Measurements from ENCODE around the gene ELP6. TPM values are rescaled to one million over a fixed set of nuclear protein-coding genes. Genes with fewer than 3 reads are reported as not detected.
A peak's percentile ranks its signal among the peaks of the same experiment; 100 is the strongest.

The ELP6 gene
- total and polyA plus RNA-seq, 2 experiments from 2014 or later: 34.4 to 37.3 TPM

DNA sequence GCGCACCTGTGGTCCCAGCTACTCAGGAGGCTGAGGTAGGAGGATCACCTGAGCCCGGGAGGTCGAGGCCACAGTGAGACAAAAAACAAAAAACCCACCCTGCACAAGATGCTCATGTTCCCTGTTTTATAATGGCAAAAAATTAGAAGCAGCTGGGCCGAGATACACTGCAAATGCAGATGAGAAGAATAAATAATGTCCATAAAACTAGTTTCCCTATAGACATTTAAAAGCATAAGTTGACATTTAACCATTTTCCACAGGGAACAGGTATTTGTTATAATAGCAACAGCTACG is 37.2 kb downstream of the ELP6 start:
- Histone ChIP-seq H2AFZ (peak overlapping the region; percentile 98), H3K9me2 (replicated peaks; ENCODE audit: insufficient read depth) (no peaks in the 10 kb centered on the region), H4K20me1 (ENCODE audit: insufficient read depth, poor library complexity, severe bottlenecking) (peaks cover 16% of the 10 kb centered on the region), H3K36me3 (replicated peaks; ENCODE audit: insufficient read depth, low read depth) (no peaks in the 10 kb centered on the region), H3K4me3 (peak overlapping the region; percentile 41), H3K27ac (peak overlapping the region; percentile 82), H3K9me3 (ENCODE audit: low read depth) (no peaks in the 10 kb centered on the region), H3K79me2 (peaks cover 46% of the 10 kb centered on the region), H3K4me2 (peak overlapping the region; percentile 94), H3K4me1 (ENCODE audit: insufficient read depth) (peaks cover 25% of the 10 kb centered on the region), H3K27me3 (no peaks in the 10 kb centered on the region)
- TF ChIP-seq, protein P1, sequence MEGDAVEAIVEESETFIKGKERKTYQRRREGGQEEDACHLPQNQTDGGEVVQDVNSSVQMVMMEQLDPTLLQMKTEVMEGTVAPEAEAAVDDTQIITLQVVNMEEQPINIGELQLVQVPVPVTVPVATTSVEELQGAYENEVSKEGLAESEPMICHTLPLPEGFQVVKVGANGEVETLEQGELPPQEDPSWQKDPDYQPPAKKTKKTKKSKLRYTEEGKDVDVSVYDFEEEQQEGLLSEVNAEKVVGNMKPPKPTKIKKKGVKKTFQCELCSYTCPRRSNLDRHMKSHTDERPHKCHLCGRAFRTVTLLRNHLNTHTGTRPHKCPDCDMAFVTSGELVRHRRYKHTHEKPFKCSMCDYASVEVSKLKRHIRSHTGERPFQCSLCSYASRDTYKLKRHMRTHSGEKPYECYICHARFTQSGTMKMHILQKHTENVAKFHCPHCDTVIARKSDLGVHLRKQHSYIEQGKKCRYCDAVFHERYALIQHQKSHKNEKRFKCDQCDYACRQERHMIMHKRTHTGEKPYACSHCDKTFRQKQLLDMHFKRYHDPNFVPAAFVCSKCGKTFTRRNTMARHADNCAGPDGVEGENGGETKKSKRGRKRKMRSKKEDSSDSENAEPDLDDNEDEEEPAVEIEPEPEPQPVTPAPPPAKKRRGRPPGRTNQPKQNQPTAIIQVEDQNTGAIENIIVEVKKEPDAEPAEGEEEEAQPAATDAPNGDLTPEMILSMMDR (IDR thresholded peaks at IDR 0.05; ENCODE audit: poor library complexity): no peak
- TF ChIP-seq EZH2 (IDR thresholded peaks at IDR 0.05; ENCODE audit: borderline replicate concordance) (no peak), EZH2phosphoT487 (IDR thresholded peaks at IDR 0.05; ENCODE audit: low read depth, severe bottlenecking, unreplicated experiment) (no peak)
- 84% methylated on average over 5 of the region's 5 CpGs for WGBS (ENCODE audit: low lambda C conversion rate, missing lambda C conversion rate)
- DNase-seq (ENCODE audit: low spot score): no peak

DNA sequence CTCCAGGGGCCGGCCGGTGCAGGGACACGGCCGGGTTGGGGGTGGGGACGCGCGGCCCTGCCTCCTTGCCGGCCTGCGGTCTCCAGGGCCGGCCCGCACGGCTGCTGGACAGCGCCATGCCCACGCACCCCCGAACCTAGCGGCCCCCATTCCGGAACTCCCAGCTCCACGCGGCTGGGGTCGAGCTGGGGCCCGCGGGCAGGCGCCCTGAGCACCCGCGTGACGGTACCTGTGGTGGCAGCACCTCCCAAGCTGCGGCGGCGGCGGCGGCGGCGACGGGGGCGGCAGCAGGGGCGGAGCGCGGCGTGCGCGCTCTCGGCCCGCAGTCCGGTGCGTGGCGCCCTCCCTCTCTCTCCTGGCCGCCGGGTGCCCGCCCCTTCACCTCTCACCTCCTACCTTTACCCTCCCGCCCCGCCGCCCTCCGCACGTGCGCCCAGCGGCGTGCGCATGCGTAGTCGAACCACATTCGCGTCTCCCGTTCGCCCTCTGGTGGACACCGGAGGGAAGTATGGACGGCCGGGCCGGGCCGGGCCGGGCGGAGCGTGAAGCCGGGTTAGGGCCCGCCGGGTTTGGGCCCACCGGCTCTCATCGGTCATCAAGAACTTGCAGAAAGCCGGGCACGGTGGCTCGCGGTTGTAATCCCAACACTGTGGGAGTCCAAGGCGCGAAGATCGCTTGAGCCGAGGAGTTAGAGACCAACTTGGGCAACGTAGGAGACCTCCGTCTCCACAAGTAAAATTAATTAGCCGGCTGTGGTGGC is 37.8 kb downstream of the ELP6 start, which contains the start of gene SCAP:
SCAP (minus strand) TSS at position 372 of the 760 bp plus-strand sequence. CDS start 32,948 bp downstream, outside the sequence.
- Histone ChIP-seq H2AFZ (peak within 1 kb of the TSS; percentile 98), H4K20me1 (ENCODE audit: insufficient read depth, poor library complexity, severe bottlenecking) (peaks cover 21% of the 10 kb centered on the region), H3K4me1 (ENCODE audit: insufficient read depth) (peaks cover 25% of the 10 kb centered on the region), H3K36me3 (replicated peaks; ENCODE audit: insufficient read depth, low read depth) (no peaks in the 10 kb centered on the region), H3K79me2 (peaks cover 51% of the 10 kb centered on the region), H3K27ac (peak within 1 kb of the TSS; percentile 91), H3K4me3 (peak within 1 kb of the TSS; percentile 99), H3K9me2 (replicated peaks; ENCODE audit: insufficient read depth) (no peaks in the 10 kb centered on the region), H3K27me3 (no peaks in the 10 kb centered on the region), H3K4me2 (peak within 1 kb of the TSS; percentile 94), H3K9me3 (ENCODE audit: low read depth) (no peaks in the 10 kb centered on the region)
- WGBS (ENCODE audit: low lambda C conversion rate, missing lambda C conversion rate): 13% methylated on average over 29 of the region's 88 CpGs
- DNase-seq (ENCODE audit: low spot score): peak; percentile 94
- TF ChIP-seq EZH2phosphoT487 (IDR thresholded peaks at IDR 0.05; ENCODE audit: low read depth, severe bottlenecking, unreplicated experiment) (no peak), EZH2 (IDR thresholded peaks at IDR 0.05; ENCODE audit: borderline replicate concordance) (no peak)
- TF ChIP-seq, protein P1 (IDR thresholded peaks at IDR 0.05; ENCODE audit: poor library complexity): peak; percentile 93

DNA sequence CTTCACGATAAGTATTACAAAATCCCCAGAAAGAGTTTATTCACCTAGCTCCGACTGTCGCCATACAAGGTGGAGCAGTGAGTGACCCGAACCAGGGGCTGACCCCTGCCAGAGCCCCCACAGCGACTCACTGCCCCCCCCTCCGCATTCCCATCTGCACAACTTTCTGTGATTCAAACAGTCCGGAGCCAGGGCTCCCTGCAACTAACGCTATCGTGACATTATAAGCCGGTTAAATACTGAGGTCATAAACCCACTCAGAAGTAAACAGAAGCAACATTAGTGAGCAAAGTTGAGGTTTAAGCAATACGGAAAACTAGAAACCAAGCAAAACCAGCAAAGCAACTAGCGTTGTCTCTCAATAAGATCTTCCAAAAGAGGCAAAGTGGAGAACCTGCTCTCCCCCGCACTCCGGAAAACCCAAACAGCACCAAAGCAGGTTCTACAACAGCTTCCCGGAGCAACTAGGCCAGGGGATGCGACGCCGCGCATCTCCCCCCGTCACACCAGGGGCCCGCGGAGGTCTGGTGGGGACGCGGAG is 38.4 kb downstream of the ELP6 start:
- Histone ChIP-seq H3K4me1 (ENCODE audit: insufficient read depth) (peaks cover 25% of the 10 kb centered on the region), H3K27me3 (no peaks in the 10 kb centered on the region), H3K9me2 (replicated peaks; ENCODE audit: insufficient read depth) (no peaks in the 10 kb centered on the region), H2AFZ (peak overlapping the region; percentile 85), H3K4me3 (peak overlapping the region; percentile 99), H3K36me3 (replicated peaks; ENCODE audit: insufficient read depth, low read depth) (no peaks in the 10 kb centered on the region), H3K79me2 (peaks cover 58% of the 10 kb centered on the region), H3K9me3 (ENCODE audit: low read depth) (no peaks in the 10 kb centered on the region), H4K20me1 (ENCODE audit: insufficient read depth, poor library complexity, severe bottlenecking) (peaks cover 21% of the 10 kb centered on the region), H3K27ac (peak overlapping the region; percentile 91), H3K4me2 (peak overlapping the region; percentile 94)
- TF ChIP-seq EZH2phosphoT487 (IDR thresholded peaks at IDR 0.05; ENCODE audit: low read depth, severe bottlenecking, unreplicated experiment) (no peak), EZH2 (IDR thresholded peaks at IDR 0.05; ENCODE audit: borderline replicate concordance) (no peak)
- TF ChIP-seq, protein P1 (IDR thresholded peaks at IDR 0.05; ENCODE audit: poor library complexity): no peak
- 2% methylated on average over 24 of the region's 24 CpGs for WGBS (ENCODE audit: low lambda C conversion rate, missing lambda C conversion rate)
- peak; percentile 45 for DNase-seq (ENCODE audit: low spot score)
